ENCODE results near the gene H19. TPM values are rescaled to one million over a fixed set of nuclear protein-coding genes. Genes with fewer than 3 reads are reported as not detected.

The H19 gene
- total RNA-seq, 1 experiment from 2014 or later = 0.38 TPM

DNA sequence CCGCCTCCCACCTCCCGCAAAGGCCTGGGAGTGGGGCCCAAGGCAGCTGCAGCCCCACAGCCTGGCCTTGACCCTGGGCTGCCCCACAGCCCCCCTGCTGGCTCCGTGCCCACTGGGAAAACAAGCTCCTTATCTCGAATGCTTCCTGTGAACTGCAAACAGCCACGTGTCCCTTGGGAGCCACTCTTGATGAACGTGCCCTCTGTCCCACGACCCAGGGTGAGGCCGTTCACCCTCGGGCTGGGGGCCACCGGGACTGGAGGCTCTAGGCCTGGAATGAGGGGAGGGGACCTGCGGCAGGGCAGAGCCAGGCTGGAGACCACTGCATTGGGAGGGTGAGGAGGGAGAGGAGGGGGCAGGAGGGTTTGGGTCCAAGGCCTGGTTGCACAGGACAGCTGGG is 9.5 kb downstream of the H19 start:
- H3K4me1 Mint-ChIP-seq (ENCODE audit: low read depth, unreplicated experiment) = no peaks in the 10 kb centered on the region
- H3K27me3 Mint-ChIP-seq (ENCODE audit: unreplicated experiment) = no peaks in the 10 kb centered on the region
- H3K36me3 Mint-ChIP-seq (ENCODE audit: insufficient read depth, unreplicated experiment) = no peaks in the 10 kb centered on the region
- no peak for DNase-seq
- no TSS peak for BruUV-seq (replicated peaks)
- CTCF ChIA-PET = interaction anchor here (0.6 to 0.7 kb wide), 3 partner anchors 13 to 89 kb away, joined by 3 to 7 read pairs (median 7); no protein-coding TSS in a partner anchor
- no peak overlapping the region for H3K27ac Mint-ChIP-seq (ENCODE audit: unreplicated experiment)
- intact Hi-C loops (cut with micrococcal nuclease; ENCODE audit: unreplicated experiment) = no loop called here
- H3K9me3 Mint-ChIP-seq (ENCODE audit: low read depth, unreplicated experiment) = no peaks in the 10 kb centered on the region
- TF ChIP-seq, protein P1, sequence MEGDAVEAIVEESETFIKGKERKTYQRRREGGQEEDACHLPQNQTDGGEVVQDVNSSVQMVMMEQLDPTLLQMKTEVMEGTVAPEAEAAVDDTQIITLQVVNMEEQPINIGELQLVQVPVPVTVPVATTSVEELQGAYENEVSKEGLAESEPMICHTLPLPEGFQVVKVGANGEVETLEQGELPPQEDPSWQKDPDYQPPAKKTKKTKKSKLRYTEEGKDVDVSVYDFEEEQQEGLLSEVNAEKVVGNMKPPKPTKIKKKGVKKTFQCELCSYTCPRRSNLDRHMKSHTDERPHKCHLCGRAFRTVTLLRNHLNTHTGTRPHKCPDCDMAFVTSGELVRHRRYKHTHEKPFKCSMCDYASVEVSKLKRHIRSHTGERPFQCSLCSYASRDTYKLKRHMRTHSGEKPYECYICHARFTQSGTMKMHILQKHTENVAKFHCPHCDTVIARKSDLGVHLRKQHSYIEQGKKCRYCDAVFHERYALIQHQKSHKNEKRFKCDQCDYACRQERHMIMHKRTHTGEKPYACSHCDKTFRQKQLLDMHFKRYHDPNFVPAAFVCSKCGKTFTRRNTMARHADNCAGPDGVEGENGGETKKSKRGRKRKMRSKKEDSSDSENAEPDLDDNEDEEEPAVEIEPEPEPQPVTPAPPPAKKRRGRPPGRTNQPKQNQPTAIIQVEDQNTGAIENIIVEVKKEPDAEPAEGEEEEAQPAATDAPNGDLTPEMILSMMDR (IDR thresholded peaks at IDR 0.05; ENCODE audit: unreplicated experiment) = no peak
- H3K4me3 Mint-ChIP-seq (ENCODE audit: low read depth, unreplicated experiment) = no peak overlapping the region

DNA sequence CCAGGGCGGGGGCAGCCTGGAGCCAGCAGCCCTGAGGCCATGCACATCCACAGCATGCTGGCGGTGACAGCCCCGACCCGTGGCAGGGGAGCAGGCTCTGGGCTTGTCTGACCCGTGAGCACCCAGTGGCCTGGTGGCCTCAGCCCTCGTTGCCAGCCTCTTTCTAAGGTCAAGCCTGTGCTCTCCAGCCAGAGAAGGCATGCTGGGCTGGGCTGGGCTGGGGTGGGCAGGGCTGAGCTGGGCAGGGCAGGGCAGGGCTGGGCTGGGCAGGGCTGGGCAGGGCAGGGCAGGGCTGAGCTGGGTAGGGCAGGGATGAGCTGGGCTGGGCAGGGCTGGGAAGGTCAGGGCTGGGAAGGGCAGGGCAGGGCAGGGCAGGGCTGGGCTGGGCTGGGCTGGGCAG is 10.6 kb downstream of the H19 start:
- DNase-seq = no peak
- no TSS peak for BruUV-seq (replicated peaks)
- CTCF ChIA-PET = interaction anchor here (0.6 to 1.4 kb wide), 3 partner anchors 105 to 334 kb away, joined by 4 read pairs; no protein-coding TSS in a partner anchor
- TF ChIP-seq, protein P1 (IDR thresholded peaks at IDR 0.05; ENCODE audit: unreplicated experiment) = no peak
- Mint-ChIP-seq H3K4me3 (ENCODE audit: low read depth, unreplicated experiment) (no peak overlapping the region), H3K9me3 (ENCODE audit: low read depth, unreplicated experiment) (no peaks in the 10 kb centered on the region), H3K36me3 (ENCODE audit: insufficient read depth, unreplicated experiment) (no peaks in the 10 kb centered on the region), H3K4me1 (ENCODE audit: low read depth, unreplicated experiment) (no peaks in the 10 kb centered on the region), H3K27me3 (ENCODE audit: unreplicated experiment) (no peaks in the 10 kb centered on the region), H3K27ac (ENCODE audit: unreplicated experiment) (no peak overlapping the region)
- intact Hi-C loops (cut with micrococcal nuclease; ENCODE audit: unreplicated experiment) = no loop called here

DNA sequence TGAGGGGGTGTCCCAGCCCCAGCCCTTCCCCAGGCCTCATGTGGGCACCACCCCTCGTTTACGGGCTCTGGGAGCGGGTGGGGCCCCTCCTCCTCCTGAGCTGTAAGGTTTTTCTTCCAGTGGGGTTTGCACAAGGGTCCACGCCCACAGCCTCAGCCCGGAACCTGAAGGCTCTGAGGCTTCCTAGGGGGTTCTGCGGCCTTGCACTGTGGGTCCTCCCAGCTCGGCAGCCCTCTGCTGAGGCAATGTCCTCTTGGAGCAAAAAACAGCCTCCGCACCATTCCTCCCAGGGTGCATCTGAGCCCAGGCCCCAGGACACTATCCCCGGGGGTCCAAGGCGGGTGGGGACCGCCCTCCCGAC is 14.1 kb downstream of the H19 start:
- no peak overlapping the region for H3K27ac Mint-ChIP-seq (ENCODE audit: unreplicated experiment)
- TF ChIP-seq, protein P1 (IDR thresholded peaks at IDR 0.05; ENCODE audit: unreplicated experiment) = no peak
- intact Hi-C loops (cut with micrococcal nuclease; ENCODE audit: unreplicated experiment) = no loop called here
- H3K9me3 Mint-ChIP-seq (ENCODE audit: low read depth, unreplicated experiment) = no peaks in the 10 kb centered on the region
- DNase-seq = no peak
- no peak overlapping the region for H3K4me3 Mint-ChIP-seq (ENCODE audit: low read depth, unreplicated experiment)
- CTCF ChIA-PET = no interaction called here
- no peaks in the 10 kb centered on the region for H3K27me3 Mint-ChIP-seq (ENCODE audit: unreplicated experiment)
- H3K36me3 Mint-ChIP-seq (ENCODE audit: insufficient read depth, unreplicated experiment) = no peaks in the 10 kb centered on the region
- H3K4me1 Mint-ChIP-seq (ENCODE audit: low read depth, unreplicated experiment) = no peaks in the 10 kb centered on the region
- no TSS peak for BruUV-seq (replicated peaks)

DNA sequence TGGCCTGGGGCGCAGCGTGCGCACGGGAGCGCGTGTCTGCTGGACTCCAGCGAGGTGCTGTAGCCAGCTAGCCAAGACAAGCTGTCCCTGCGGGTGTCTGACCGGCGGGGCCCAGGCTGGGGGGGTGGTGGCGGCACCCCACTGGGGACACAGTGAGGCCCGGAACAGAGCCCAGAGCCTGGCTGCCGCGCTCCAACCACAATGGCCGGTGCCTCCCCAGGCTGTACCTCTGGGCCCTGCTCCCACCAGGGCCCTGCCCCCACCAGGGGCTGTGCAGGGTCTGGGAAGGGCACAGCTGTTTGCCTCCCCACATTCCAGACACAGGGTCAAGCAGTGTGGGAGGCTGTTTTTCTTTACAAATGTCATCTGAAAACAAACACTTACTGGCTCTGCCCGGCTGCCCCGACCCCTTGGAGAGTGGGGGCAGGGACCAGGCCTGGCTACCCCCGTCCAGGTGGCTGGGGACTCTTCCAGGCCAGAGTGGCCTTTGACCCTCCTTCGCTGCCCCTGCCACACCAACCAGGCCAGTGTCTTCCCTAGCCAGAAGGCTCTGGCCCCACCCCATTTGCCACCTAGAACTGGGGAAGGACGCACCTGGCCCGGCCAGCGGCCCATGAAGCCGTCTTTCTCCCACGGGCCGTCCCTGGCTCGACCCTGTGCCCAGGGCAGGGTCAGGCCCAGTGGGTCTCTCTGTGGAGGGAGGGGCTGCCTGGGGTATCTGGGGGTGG is 14.6 kb downstream of the H19 start:
- H3K9me3 Mint-ChIP-seq (ENCODE audit: low read depth, unreplicated experiment) = no peaks in the 10 kb centered on the region
- no peaks in the 10 kb centered on the region for H3K27me3 Mint-ChIP-seq (ENCODE audit: unreplicated experiment)
- DNase-seq = no peak
- no peaks in the 10 kb centered on the region for H3K36me3 Mint-ChIP-seq (ENCODE audit: insufficient read depth, unreplicated experiment)
- no peak overlapping the region for H3K4me3 Mint-ChIP-seq (ENCODE audit: low read depth, unreplicated experiment)
- no TSS peak for BruUV-seq (replicated peaks)
- CTCF ChIA-PET = no interaction called here
- TF ChIP-seq, protein P1 (IDR thresholded peaks at IDR 0.05; ENCODE audit: unreplicated experiment) = no peak
- no peaks in the 10 kb centered on the region for H3K4me1 Mint-ChIP-seq (ENCODE audit: low read depth, unreplicated experiment)
- no peak overlapping the region for H3K27ac Mint-ChIP-seq (ENCODE audit: unreplicated experiment)
- intact Hi-C loops (cut with micrococcal nuclease; ENCODE audit: unreplicated experiment) = no loop called here
